Measurements from ENCODE around the gene NR1H2.
A peak's percentile ranks its signal among the peaks of the same experiment; 100 is the strongest.
"Not testable (repeated sequence)": the region's sequence is repeated elsewhere in the genome, so short reads cannot be mapped to it uniquely, and the experiment has no call there.

Gene NR1H2

DNA sequence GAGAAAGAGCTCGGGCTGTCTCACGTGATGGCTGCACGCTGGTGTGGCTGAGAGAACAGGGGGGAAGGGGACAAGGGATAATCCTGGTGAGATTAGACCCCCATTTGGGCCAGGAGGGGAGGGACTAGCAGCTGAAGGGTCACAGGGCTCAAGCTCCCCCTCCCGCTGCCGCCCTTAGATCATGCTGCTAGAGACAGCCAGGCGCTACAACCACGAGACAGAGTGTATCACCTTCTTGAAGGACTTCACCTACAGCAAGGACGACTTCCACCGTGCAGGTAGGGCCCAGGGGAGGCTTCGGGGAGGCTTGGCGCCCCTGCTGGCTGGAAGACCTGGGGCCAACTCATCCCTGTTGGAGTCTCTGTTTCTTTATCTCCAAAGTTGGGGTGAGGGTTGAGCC is 3.3 kb downstream of the NR1H2 start:
- DNase-seq, result no peak

DNA sequence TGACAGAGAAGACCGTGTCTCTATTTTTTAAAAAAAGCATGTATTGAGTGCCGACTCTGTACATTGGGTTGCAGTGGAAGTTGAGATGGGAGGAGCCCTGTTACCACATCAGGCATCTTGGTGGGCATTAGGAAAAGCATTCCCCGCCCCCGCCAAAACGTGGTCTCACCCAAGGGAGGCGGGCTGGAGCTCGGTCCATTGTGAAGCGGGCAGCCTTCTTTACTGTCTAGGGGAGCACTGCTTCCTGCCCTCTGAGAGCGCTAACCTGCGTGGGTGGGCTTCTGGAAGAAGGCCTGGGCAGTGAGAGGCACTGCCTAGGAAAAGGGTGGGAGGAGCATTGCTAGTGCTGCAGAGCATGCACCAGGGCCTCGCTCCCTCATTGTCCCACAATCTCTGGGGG is 3.9 kb downstream of the NR1H2 start:
- DNase-seq, result no peak

DNA sequence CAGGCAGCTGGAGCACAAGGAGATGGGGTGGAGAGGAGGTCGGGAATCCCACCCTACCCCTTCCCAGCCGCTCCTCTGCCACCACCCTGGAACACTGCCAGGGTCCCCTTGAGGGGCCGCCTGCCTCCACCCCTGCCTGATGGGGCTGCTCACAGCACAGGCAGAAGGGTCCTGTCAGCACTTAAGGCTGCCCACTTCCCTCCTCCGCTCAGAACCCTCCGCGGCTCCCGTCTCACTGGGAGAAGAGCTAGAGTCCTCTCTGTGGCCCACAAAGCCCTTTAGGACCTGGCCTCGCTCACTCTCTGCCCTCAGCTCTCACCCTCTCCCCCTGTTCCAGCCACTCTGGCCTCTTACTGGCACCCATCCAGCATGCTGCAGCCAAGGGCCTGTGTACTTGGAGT is 4.5 kb downstream of the NR1H2 start:
- no peak for DNase-seq

DNA sequence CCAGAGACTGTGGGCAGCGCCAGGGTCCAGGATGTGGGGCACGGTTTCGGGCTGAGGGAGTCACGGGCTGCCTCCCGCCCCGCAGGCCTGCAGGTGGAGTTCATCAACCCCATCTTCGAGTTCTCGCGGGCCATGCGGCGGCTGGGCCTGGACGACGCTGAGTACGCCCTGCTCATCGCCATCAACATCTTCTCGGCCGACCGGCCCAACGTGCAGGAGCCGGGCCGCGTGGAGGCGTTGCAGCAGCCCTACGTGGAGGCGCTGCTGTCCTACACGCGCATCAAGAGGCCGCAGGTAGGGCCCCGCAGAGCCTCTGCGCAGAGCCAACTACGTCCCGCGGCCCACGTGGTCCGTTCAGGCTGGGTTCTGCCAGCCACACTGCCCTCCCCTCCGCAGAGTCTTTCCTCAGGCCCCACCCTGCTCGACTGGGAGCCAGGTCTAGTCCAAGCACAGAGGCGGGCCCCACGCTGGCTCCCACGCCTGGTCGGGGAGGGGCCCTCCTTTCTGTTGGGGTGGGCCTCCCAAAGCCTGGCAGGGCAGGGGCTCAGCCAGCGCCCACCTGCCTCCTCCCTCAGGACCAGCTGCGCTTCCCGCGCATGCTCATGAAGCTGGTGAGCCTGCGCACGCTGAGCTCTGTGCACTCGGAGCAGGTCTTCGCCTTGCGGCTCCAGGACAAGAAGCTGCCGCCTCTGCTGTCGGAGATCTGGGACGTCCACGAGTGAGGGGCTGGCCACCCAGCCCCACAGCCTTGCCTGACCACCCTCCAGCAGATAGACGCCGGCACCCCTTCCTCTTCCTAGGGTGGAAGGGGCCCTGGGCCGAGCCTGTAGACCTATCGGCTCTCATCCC is 5.8 kb downstream of the NR1H2 start:
- no peak for DNase-seq

- DNase-seq, result no peak
Observed at GRCh38 chr19:50383001-50383851, 7.0 kb downstream of the NR1H2 start.

- DNase-seq, result peak; percentile 99
Observed at GRCh38 chr19:50383852-50384684, 7.8 kb downstream of the NR1H2 start, which contains the start of gene POLD1. Gene POLD1, plus strand, starts transcription at chr19:50384347. Its CDS starts 14,505 bp downstream, at chr19:50398852.

GRCh38 chr19:50384685-50385535 is 8.7 kb downstream of the NR1H2 start:
- no peak for DNase-seq

DNA sequence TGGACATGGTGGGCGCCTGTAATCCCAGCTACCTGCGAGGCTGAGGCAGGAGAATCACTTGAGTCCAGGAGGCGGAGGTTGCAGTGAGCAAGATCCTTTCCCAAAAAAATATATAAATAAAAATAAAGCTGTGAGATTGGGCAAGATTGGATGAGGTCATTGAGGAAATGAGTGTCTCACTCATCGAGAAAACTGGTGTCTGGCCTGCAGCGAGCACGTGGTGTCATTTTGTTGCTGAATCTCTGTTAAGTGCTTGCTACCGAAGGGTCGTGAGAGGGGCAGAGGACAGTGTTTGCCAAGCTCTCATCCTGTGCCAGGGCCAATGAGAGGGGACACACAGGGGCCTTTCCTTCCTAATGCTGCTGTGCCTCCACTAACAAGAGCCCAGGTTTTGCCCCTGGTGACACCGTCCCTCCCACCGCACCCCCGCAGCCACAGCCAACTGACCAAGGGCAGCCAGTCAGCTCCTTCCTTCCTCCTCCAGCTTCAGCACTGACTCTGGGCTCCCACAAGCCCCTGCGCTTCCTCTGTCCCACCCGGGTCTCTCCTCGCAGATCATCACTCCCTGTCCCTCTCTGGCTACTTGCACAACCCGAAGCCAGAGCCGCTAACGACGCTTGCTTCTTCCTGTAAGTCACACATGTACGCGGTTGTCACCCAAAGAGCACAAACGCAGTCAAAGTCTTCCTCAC is 11.1 kb downstream of the NR1H2 start:
- DNase-seq, result no peak

DNA sequence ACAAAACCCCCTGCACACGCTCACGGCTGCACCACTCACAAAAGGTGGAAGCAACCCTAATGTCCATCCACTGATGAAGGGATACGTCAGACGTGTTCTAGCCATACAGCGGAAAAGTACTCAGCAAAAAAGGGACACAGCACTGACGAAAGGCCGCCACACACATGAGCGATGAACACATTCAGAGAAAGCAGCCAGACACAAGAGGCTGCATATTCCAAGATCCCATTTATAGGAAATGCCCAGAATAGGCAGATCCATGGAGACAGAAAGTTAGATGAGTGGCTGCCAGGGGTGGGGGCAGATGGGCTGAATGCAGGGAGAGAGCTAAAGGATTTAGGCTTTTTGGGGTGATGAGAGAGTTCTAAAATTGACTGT is 11.6 kb downstream of the NR1H2 start:
- no peak for DNase-seq

DNA sequence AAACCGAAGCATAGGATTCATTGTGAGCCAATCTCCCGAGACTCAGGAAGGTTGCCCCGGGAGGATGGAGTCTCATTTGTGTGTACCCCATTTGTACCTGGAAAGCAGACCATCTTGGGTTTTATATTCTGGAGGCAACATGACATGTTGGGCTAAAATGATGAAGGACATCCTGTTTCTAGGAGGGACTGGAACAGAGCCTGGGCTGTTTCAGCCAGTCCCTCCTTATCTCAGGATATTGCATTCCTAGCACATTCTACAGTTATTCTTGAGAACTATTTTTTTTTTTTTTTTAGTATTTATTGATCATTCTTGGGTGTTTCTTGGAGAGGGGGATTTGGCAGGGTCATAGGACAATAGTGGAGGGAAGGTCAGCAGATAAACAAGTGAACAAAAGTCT is 14.0 kb downstream of the NR1H2 start:
- DNase-seq, result not testable (repeated sequence)

- DNase-seq, result not testable (repeated sequence)
Observed at GRCh38 chr19:50390952-50391351, 14.7 kb downstream of the NR1H2 start.

- no peak for DNase-seq
Observed at GRCh38 chr19:50392759-50393158, 16.5 kb downstream of the NR1H2 start.

GRCh38 chr19:50393589-50393988 is 17.3 kb downstream of the NR1H2 start:
- DNase-seq, result no peak

- no peak for DNase-seq
Observed at GRCh38 chr19:50394017-50394416, 17.8 kb downstream of the NR1H2 start.

DNA sequence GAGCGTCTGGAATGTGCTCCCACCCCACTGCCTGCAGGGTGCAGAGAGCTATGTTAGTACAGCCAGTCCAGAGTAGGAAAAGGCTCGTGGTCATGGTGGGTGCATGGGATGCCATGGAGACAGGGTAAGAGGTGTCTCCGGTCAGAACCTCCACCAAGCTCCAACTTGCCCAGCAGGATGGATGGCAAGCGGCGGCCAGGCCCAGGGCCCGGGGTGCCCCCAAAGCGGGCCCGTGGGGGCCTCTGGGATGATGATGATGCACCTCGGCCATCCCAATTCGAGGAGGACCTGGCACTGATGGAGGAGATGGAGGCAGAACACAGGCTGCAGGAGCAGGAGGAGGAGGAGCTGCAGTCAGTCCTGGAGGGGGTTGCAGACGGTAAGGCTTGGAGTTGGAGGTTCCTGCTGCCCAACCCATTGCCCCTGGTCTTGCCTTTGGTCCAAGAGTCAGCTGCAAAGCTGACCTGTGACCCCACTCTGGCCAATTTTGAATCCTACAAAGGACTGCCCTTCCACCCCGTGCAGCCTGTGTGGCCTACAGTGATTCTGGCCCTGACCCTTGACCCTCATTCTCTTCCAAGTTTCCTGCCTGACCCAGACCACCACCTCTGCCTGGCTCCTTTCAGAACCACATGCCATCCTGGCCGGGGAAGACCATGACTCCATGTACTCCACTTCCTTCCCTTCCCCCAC is 22.6 kb downstream of the NR1H2 start:
- DNase-seq, result no peak

GRCh38 chr19:50399368-50399745 is 23.1 kb downstream of the NR1H2 start:
- no peak for DNase-seq

- no peak for DNase-seq
Observed at GRCh38 chr19:50401605-50402450, 25.6 kb downstream of the NR1H2 start.

DNA sequence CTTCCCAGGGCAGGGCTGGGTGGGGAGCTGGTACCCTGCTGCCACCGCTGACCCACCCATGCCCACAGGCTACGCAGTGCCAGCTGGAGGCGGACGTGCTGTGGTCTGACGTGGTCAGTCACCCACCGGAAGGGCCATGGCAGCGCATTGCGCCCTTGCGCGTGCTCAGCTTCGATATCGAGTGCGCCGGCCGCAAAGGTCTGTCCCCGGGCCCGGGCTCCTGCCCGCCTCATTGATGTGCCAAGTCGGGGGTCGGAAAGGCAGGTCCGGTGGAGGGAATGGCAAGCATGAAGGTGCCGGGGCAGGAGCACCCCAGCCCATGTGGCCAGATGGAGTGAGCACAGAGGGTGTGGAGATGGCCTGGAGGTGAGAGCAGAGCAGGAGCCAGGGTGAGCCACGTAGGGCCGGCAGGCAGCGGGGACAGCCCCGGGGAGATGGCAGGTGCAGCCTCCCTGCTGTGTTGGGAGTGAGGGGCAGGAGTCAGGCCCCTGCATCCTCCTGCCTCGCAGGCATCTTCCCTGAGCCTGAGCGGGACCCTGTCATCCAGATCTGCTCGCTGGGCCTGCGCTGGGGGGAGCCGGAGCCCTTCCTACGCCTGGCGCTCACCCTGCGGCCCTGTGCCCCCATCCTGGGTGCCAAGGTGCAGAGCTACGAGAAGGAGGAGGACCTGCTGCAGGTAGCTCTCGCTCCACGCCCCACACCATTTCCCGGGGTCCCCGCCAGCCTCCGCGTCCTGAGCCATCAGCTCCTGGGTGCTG is 26.5 kb downstream of the NR1H2 start:
- DNase-seq, result no peak

Data from CD4-positive, alpha-beta T cell treated with Interleukin-10 for 1 hour (primary cell).